ENCODE results near the gene MYH11.

DNA sequence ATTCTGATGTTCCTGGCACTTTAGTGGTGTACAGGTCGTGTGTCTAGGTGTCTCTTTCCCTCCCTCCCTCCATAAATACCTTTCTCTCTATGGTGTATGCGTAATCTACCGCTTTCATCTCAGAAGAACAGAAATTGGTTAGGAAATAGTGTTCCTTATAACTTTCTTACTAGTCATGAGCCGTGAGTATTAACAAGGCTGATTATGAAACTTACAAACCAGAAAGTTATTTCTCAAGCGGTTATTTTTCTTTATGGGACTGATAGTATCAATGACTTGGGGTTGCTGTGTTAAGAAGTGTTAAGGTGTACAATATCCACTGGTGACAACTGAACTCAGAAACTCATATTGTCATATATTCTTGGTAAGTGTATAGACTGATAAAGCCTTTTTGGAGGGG, 13.2 kb upstream of the MYH11 start:
- no peak for TF ChIP-seq GATA2 (IDR thresholded peaks at IDR 0.05; ENCODE audit: low read depth, low read length)
- no peak for TF ChIP-seq GATA3 (IDR thresholded peaks at IDR 0.05; ENCODE audit: low read depth, low read length)

Data from SH-SY5Y (cell line).